T-helper 1 cell treated with Interleukin-12 subunit alpha and Interleukin-12 subunit beta and Interleukin-4 antibody, amounts not matched to agents 30 μg/mL and 1 μg/mL, for 36 hours (primary cell): ENCODE data around the gene MAST2.
"Not testable (repeated sequence)": the region's sequence is repeated elsewhere in the genome, so short reads cannot be mapped to it uniquely, and the experiment has no call there.

ENCODE experiments used
- H3K27ac Mint-ChIP-seq: one replicate; pipeline ENCODE4 v1.8.0; 2021; ENCODE audit warnings: mild to moderate bottlenecking, mixed read lengths
- H3K27me3 Mint-ChIP-seq: one replicate; pipeline ENCODE4 v1.8.0; 2021; ENCODE audit warnings: low read depth, mixed read lengths
- H3K36me3 Mint-ChIP-seq: one replicate; pipeline ENCODE4 v1.8.0; 2021; ENCODE audit warnings: low read depth, mixed read lengths
- H3K4me1 Mint-ChIP-seq: one replicate; pipeline ENCODE4 v1.8.0; 2021; ENCODE audit warnings: low read depth, mixed read lengths
- H3K4me3 Mint-ChIP-seq: one replicate; pipeline ENCODE4 v1.8.0; 2021; ENCODE audit warnings: mild to moderate bottlenecking, moderate library complexity, mixed read lengths
- H3K9me3 Mint-ChIP-seq: one replicate; pipeline ENCODE4 v1.8.0; 2021; ENCODE audit warnings: mixed read lengths

The MAST2 gene

GRCh38 chr1:46056325-46056724 is 252.9 kb downstream of the MAST2 start:
- Mint-ChIP-seq H3K9me3 (no peaks in the 10 kb centered on the region), H3K4me1 (no peaks in the 10 kb centered on the region), H3K27ac (no peak overlapping the region), H3K36me3 (peaks cover 6% of the 10 kb centered on the region), H3K4me3 (no peak overlapping the region), H3K27me3 (peaks cover 3% of the 10 kb centered on the region)

GRCh38 chr1:46057215-46057614 is 253.8 kb downstream of the MAST2 start:
- not testable (repeated sequence) for H3K4me1 Mint-ChIP-seq, H3K27ac Mint-ChIP-seq, H3K4me3 Mint-ChIP-seq, H3K9me3 Mint-ChIP-seq, H3K36me3 Mint-ChIP-seq, H3K27me3 Mint-ChIP-seq

- peaks cover 3% of the 10 kb centered on the region for H3K27me3 Mint-ChIP-seq
- no peak overlapping the region for H3K4me3 Mint-ChIP-seq
- no peaks in the 10 kb centered on the region for H3K9me3 Mint-ChIP-seq
- no peak overlapping the region for H3K27ac Mint-ChIP-seq
- H3K4me1 Mint-ChIP-seq: peaks cover 5% of the 10 kb centered on the region
- H3K36me3 Mint-ChIP-seq: peaks cover 6% of the 10 kb centered on the region
These were observed 254.4 kb downstream of the MAST2 start for GRCh38 chr1:46057781-46058180.

GRCh38 chr1:46058936-46059335 is 255.5 kb downstream of the MAST2 start:
- Mint-ChIP-seq H3K9me3 (no peaks in the 10 kb centered on the region), H3K36me3 (peaks cover 6% of the 10 kb centered on the region), H3K27ac (no peak overlapping the region), H3K4me3 (no peak overlapping the region), H3K4me1 (peaks cover 14% of the 10 kb centered on the region), H3K27me3 (peaks cover 3% of the 10 kb centered on the region)

GRCh38 chr1:46061146-46061545 is 257.7 kb downstream of the MAST2 start:
- H3K4me3 Mint-ChIP-seq: no peak overlapping the region
- no peaks in the 10 kb centered on the region for H3K27me3 Mint-ChIP-seq
- H3K36me3 Mint-ChIP-seq: peaks cover 9% of the 10 kb centered on the region
- no peak overlapping the region for H3K27ac Mint-ChIP-seq
- no peaks in the 10 kb centered on the region for H3K9me3 Mint-ChIP-seq
- H3K4me1 Mint-ChIP-seq: peaks cover 21% of the 10 kb centered on the region

GRCh38 chr1:46062651-46063319 is 259.4 kb downstream of the MAST2 start:
- Mint-ChIP-seq H3K27ac (peak overlapping the region; percentile 64), H3K36me3 (peaks cover 9% of the 10 kb centered on the region), H3K27me3 (no peaks in the 10 kb centered on the region), H3K4me1 (peaks cover 21% of the 10 kb centered on the region), H3K9me3 (no peaks in the 10 kb centered on the region), H3K4me3 (no peak overlapping the region)

- Mint-ChIP-seq H3K9me3 (no peaks in the 10 kb centered on the region), H3K36me3 (peaks cover 9% of the 10 kb centered on the region), H3K27me3 (no peaks in the 10 kb centered on the region), H3K27ac (no peak overlapping the region), H3K4me3 (no peak overlapping the region), H3K4me1 (peaks cover 21% of the 10 kb centered on the region)
These were observed 261.3 kb downstream of the MAST2 start for GRCh38 chr1:46064708-46065107.

GRCh38 chr1:46065405-46065804 is 262.0 kb downstream of the MAST2 start:
- peaks cover 21% of the 10 kb centered on the region for H3K4me1 Mint-ChIP-seq
- H3K36me3 Mint-ChIP-seq: peaks cover 9% of the 10 kb centered on the region
- no peaks in the 10 kb centered on the region for H3K9me3 Mint-ChIP-seq
- peak overlapping the region; percentile 53 for H3K27ac Mint-ChIP-seq
- H3K27me3 Mint-ChIP-seq: no peaks in the 10 kb centered on the region
- H3K4me3 Mint-ChIP-seq: peak overlapping the region; percentile 47

- Mint-ChIP-seq H3K27me3 (no peaks in the 10 kb centered on the region), H3K9me3 (no peaks in the 10 kb centered on the region), H3K4me1 (peaks cover 17% of the 10 kb centered on the region), H3K36me3 (peaks cover 3% of the 10 kb centered on the region), H3K27ac (no peak overlapping the region), H3K4me3 (no peak overlapping the region)
These were observed 264.2 kb downstream of the MAST2 start for GRCh38 chr1:46067652-46068051.

GRCh38 chr1:46068525-46068924 is 265.1 kb downstream of the MAST2 start:
- Mint-ChIP-seq H3K27ac (no peak overlapping the region), H3K4me1 (peaks cover 10% of the 10 kb centered on the region), H3K4me3 (no peak overlapping the region), H3K36me3 (peaks cover 3% of the 10 kb centered on the region), H3K9me3 (no peaks in the 10 kb centered on the region), H3K27me3 (no peaks in the 10 kb centered on the region)

GRCh38 chr1:46070164-46070814 is 266.9 kb downstream of the MAST2 start:
- H3K4me1 Mint-ChIP-seq: peaks cover 5% of the 10 kb centered on the region
- peaks cover 3% of the 10 kb centered on the region for H3K36me3 Mint-ChIP-seq
- no peak overlapping the region for H3K4me3 Mint-ChIP-seq
- no peaks in the 10 kb centered on the region for H3K27me3 Mint-ChIP-seq
- no peaks in the 10 kb centered on the region for H3K9me3 Mint-ChIP-seq
- H3K27ac Mint-ChIP-seq: no peak overlapping the region

GRCh38 chr1:46072975-46073374 is 269.6 kb downstream of the MAST2 start:
- no peaks in the 10 kb centered on the region for H3K36me3 Mint-ChIP-seq
- no peak overlapping the region for H3K27ac Mint-ChIP-seq
- no peak overlapping the region for H3K4me3 Mint-ChIP-seq
- no peaks in the 10 kb centered on the region for H3K27me3 Mint-ChIP-seq
- H3K9me3 Mint-ChIP-seq: no peaks in the 10 kb centered on the region
- H3K4me1 Mint-ChIP-seq: no peaks in the 10 kb centered on the region

- Mint-ChIP-seq H3K36me3 (no peaks in the 10 kb centered on the region), H3K27ac (no peak overlapping the region), H3K27me3 (no peaks in the 10 kb centered on the region), H3K4me1 (no peaks in the 10 kb centered on the region), H3K9me3 (no peaks in the 10 kb centered on the region), H3K4me3 (no peak overlapping the region)
These were observed 272.9 kb downstream of the MAST2 start for GRCh38 chr1:46076343-46076742.

GRCh38 chr1:46077644-46078043 is 274.2 kb downstream of the MAST2 start:
- no peaks in the 10 kb centered on the region for H3K9me3 Mint-ChIP-seq
- no peak overlapping the region for H3K27ac Mint-ChIP-seq
- no peak overlapping the region for H3K4me3 Mint-ChIP-seq
- H3K27me3 Mint-ChIP-seq: peaks cover 6% of the 10 kb centered on the region
- H3K36me3 Mint-ChIP-seq: no peaks in the 10 kb centered on the region
- no peaks in the 10 kb centered on the region for H3K4me1 Mint-ChIP-seq

GRCh38 chr1:46080257-46080656 is 276.8 kb downstream of the MAST2 start:
- Mint-ChIP-seq H3K9me3 (no peaks in the 10 kb centered on the region), H3K4me1 (no peaks in the 10 kb centered on the region), H3K27me3 (peaks cover 14% of the 10 kb centered on the region), H3K27ac (no peak overlapping the region), H3K4me3 (no peak overlapping the region), H3K36me3 (no peaks in the 10 kb centered on the region)
